HCT116 (cell line): ENCODE measurements around the gene FOXF1.

Experiments
- EGR1 ChIP-seq: IDR thresholded peaks from 2 replicates; pipeline ENCODE4 v1.6.1; 2012; ENCODE audit warnings: low read depth
- EZH2 ChIP-seq: fragments of 200-600 bp; sonication (generic); IDR thresholded peaks from 2 replicates; pipeline ENCODE4 v1.6.1; 2017; ENCODE audit warnings: antibody characterized with exemption, mixed run types
- POLR2A ChIP-seq: IDR thresholded peaks from 2 replicates; pipeline ENCODE4 v1.7.0; 2011; ENCODE audit warnings: borderline replicate concordance; ENCODE audit not compliant: insufficient read depth, insufficient read length; ENCODE audit errors: extremely low read depth
- TCF7L2 ChIP-seq: IDR thresholded peaks from 2 replicates; pipeline ENCODE4 v1.7.0; 2011; ENCODE audit warnings: borderline replicate concordance, inconsistent platforms; ENCODE audit not compliant: insufficient read depth, insufficient read length; ENCODE audit errors: extremely low read depth
- YY1 ChIP-seq: IDR thresholded peaks from 2 replicates; pipeline ENCODE4 v1.6.1; 2011; ENCODE audit warnings: low read length, low read depth, moderate library complexity, mild to moderate bottlenecking; ENCODE audit not compliant: insufficient replicate concordance; ENCODE audit errors: extremely low read depth
- TF ChIP-seq, protein P1 (sequence below), 3 experiments: fragments of 200-600 bp in 1 of 3; sonication (generic) in 1 of 3; IDR thresholded peaks in 2 of 3; conservative IDR thresholded peaks in 1 of 3; 2 replicates each; pipeline ENCODE4 v1.5.1; 2012 to 2017; ENCODE audit warnings: low read depth in 2 of 3, low read length in 2 of 3, antibody characterized with exemption in 1 of 3, borderline replicate concordance in 1 of 3, control low read depth in 1 of 3, mild to moderate bottlenecking in 1 of 3, mixed read lengths in 1 of 3, mixed run types in 1 of 3, moderate library complexity in 1 of 3; ENCODE audit not compliant: insufficient read depth in 1 of 3

DNA sequence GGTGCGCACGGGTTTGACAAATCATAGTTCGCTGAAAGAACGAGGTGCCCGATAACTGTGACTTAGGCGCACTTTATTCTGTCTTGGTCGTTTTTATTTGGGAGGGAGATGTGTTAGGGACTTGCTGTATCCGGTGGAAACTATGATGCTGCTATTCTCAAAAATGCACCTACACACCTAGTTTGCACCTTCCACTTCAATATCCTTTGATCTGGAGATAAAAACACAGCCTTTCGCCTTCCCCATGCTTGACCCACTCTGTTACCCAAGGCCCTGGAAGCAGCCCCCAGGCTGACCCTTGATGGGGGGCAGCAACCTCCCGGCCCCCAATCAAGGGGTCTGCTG lies 15.0 kb upstream of the FOXF1 start:
- TF ChIP-seq POLR2A, result no peak
- no peak for TF ChIP-seq EGR1
- no peak for TF ChIP-seq TCF7L2
- TF ChIP-seq, protein P1, sequence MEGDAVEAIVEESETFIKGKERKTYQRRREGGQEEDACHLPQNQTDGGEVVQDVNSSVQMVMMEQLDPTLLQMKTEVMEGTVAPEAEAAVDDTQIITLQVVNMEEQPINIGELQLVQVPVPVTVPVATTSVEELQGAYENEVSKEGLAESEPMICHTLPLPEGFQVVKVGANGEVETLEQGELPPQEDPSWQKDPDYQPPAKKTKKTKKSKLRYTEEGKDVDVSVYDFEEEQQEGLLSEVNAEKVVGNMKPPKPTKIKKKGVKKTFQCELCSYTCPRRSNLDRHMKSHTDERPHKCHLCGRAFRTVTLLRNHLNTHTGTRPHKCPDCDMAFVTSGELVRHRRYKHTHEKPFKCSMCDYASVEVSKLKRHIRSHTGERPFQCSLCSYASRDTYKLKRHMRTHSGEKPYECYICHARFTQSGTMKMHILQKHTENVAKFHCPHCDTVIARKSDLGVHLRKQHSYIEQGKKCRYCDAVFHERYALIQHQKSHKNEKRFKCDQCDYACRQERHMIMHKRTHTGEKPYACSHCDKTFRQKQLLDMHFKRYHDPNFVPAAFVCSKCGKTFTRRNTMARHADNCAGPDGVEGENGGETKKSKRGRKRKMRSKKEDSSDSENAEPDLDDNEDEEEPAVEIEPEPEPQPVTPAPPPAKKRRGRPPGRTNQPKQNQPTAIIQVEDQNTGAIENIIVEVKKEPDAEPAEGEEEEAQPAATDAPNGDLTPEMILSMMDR (IDR thresholded peaks at IDR 0.05 in 2 of 3, conservative IDR thresholded peaks at IDR 0.05 in 1 of 3; ENCODE audit: borderline replicate concordance in 1 of 3, insufficient read depth in 1 of 3, low read depth in 2 of 3, low read length in 2 of 3), result no peak
- no peak for TF ChIP-seq EZH2
- no peak for TF ChIP-seq YY1
